Tibial artery (tissue), 4 donors: Measurements from ENCODE around the gene SIGLEC14.

Source experiments
- DNase-seq, 2 donors: peaks; one replicate each; pipeline ENCODE4 v3.0.0-alpha.2; 2019
- H3K27ac ChIP-seq, 2 donors: fragments of 200-600 bp; sonication (generic) in 1 of 2; 1 replicate in 1 of 2; 2 replicates in 1 of 2; pipeline ENCODE4 v1.5.1; 2018 to 2019; ENCODE audit warnings: mild to moderate bottlenecking in 1 of 2
- H3K27me3 ChIP-seq, 2 donors: fragments of 200-600 bp; sonication (generic) in 1 of 2; one replicate each; pipeline versions ENCODE4 v1.5.1 to v1.6.0; 2016 to 2019
- H3K36me3 ChIP-seq, 3 donors: fragments of 200-600 bp; sonication (generic) in 2 of 3; one replicate each; pipeline ENCODE4 v1.5.1; 2016 to 2019; ENCODE audit warnings: mild to moderate bottlenecking in 2 of 3
- H3K4me1 ChIP-seq, 4 donors: fragments of 200-600 bp; sonication (generic) in 2 of 4; 1 replicate in 3 of 4; 2 replicates in 1 of 4; pipeline ENCODE4 v1.5.1; 2016 to 2019
- H3K4me3 ChIP-seq, 2 donors: fragments of 200-600 bp; sonication (generic) in 1 of 2; 1 replicate in 1 of 2; 2 replicates in 1 of 2; pipeline ENCODE4 v1.5.1; 2018 to 2019; ENCODE audit warnings: mild to moderate bottlenecking in 2 of 2
- H3K9me3 ChIP-seq, 3 donors: fragments of 200-600 bp; sonication (generic) in 1 of 3; one replicate each; pipeline ENCODE4 v1.5.1; 2016 to 2019
- intact Hi-C: fragments of 100-400 bp; cut with DNase I; formaldehyde crosslinking; loops from one replicate; pipeline ENCODE4 v1.15.0; 2023; ENCODE audit warnings: low total_unique reads
- TF ChIP-seq, protein P1 (sequence below), 2 experiments: fragments of 200-600 bp in 1 of 2; fragments of 450-650 bp in 1 of 2; IDR thresholded peaks; one replicate each; pipeline ENCODE4 v1.5.1; 2017 to 2019; ENCODE audit warnings: antibody characterized with exemption in 2 of 2, mild to moderate bottlenecking in 1 of 2, moderate library complexity in 1 of 2

SIGLEC14 gene

GRCh38 chr19:51664997-51665396 is 18.4 kb upstream of the SIGLEC14 start:
- H3K4me1 ChIP-seq: no peaks in the 10 kb centered on the region
- TF ChIP-seq, protein P1, sequence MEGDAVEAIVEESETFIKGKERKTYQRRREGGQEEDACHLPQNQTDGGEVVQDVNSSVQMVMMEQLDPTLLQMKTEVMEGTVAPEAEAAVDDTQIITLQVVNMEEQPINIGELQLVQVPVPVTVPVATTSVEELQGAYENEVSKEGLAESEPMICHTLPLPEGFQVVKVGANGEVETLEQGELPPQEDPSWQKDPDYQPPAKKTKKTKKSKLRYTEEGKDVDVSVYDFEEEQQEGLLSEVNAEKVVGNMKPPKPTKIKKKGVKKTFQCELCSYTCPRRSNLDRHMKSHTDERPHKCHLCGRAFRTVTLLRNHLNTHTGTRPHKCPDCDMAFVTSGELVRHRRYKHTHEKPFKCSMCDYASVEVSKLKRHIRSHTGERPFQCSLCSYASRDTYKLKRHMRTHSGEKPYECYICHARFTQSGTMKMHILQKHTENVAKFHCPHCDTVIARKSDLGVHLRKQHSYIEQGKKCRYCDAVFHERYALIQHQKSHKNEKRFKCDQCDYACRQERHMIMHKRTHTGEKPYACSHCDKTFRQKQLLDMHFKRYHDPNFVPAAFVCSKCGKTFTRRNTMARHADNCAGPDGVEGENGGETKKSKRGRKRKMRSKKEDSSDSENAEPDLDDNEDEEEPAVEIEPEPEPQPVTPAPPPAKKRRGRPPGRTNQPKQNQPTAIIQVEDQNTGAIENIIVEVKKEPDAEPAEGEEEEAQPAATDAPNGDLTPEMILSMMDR (IDR thresholded peaks at IDR 0.05): no peak
- H3K27me3 ChIP-seq: peaks cover 0 to 35% of the 10 kb centered on the region in 2 donors
- H3K27ac ChIP-seq: no peak overlapping the region
- intact Hi-C loops: no loop called here
- no peak for DNase-seq
- H3K9me3 ChIP-seq: no peaks in the 10 kb centered on the region
- H3K4me3 ChIP-seq: no peak overlapping the region
- H3K36me3 ChIP-seq: no peaks in the 10 kb centered on the region

DNA sequence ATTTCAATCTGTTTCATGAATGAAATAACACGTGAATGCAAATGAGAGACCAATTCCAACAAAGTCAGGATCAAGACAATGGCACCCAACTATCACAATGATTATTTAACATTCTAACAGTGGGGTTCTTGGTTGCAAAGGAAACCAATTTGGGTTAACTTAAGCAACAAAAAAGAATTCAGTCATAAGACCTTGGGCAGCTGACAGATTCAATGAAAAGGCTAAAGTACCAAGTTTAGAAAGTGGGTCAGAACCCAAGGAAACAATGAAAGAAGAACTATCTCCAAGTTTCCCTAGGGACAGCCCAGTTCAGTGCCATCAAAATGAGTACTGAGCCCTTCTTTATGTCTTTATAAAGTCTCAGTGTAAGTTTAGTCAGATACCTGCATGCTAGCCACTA is 17.5 kb upstream of the SIGLEC14 start:
- intact Hi-C loops: no loop called here
- no peak overlapping the region for H3K4me3 ChIP-seq
- H3K4me1 ChIP-seq: no peaks in the 10 kb centered on the region
- TF ChIP-seq, protein P1 (IDR thresholded peaks at IDR 0.05): no peak
- peaks cover 0 to 35% of the 10 kb centered on the region in 2 donors for H3K27me3 ChIP-seq
- DNase-seq: no peak
- no peak overlapping the region for H3K27ac ChIP-seq
- no peaks in the 10 kb centered on the region for H3K9me3 ChIP-seq
- H3K36me3 ChIP-seq: no peaks in the 10 kb centered on the region

- H3K27ac ChIP-seq: no peak overlapping the region
- H3K9me3 ChIP-seq: no peaks in the 10 kb centered on the region
- peaks cover 0 to 35% of the 10 kb centered on the region in 2 donors for H3K27me3 ChIP-seq
- TF ChIP-seq, protein P1 (IDR thresholded peaks at IDR 0.05): no peak
- no peaks in the 10 kb centered on the region for H3K36me3 ChIP-seq
- H3K4me1 ChIP-seq: no peaks in the 10 kb centered on the region
- no peak for DNase-seq
- intact Hi-C loops: no loop called here
- no peak overlapping the region for H3K4me3 ChIP-seq
These were observed 17.0 kb upstream of the SIGLEC14 start for GRCh38 chr19:51663650-51664049.

DNA sequence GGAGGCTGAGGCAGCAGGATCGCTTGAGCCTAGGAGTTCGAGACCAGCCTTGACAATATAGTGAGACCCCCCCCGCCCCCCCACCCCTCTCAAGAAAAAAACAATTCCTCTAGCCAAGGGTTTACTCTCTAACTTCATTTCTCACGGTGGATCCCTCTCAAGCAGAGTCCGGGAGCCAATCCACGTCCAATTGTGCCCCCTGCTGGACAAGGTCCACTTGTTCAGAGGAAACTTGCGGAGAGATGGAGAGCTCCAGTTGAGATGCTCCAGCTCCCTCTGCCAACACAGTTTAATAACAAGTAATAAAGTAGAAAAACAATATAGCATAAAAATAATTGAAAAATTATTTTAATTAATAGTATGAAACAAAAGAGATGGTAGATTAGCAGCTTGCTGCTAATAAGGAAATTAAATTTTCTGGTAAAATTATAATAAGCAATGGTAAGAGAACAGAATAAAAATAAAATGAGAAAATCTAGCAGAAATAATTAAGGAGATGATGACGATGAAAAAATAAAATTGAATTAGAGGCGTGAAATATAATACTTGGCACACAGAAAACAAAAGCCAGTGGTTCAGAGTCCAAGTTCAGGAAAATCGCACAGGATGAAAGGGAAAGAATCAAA is 14.5 kb upstream of the SIGLEC14 start:
- H3K36me3 ChIP-seq: no peaks in the 10 kb centered on the region
- H3K9me3 ChIP-seq: no peaks in the 10 kb centered on the region
- intact Hi-C loops: no loop called here
- peak in 1 of 2 donors; percentile 68 for DNase-seq
- H3K27ac ChIP-seq: no peak overlapping the region
- H3K4me3 ChIP-seq: no peak overlapping the region
- TF ChIP-seq, protein P1 (IDR thresholded peaks at IDR 0.05): peak; percentile 34 to 37
- H3K27me3 ChIP-seq: peaks cover 0 to 33% of the 10 kb centered on the region in 2 donors
- H3K4me1 ChIP-seq: peaks cover 0 to 6% (median 2%) of the 10 kb centered on the region in 4 donors

DNA sequence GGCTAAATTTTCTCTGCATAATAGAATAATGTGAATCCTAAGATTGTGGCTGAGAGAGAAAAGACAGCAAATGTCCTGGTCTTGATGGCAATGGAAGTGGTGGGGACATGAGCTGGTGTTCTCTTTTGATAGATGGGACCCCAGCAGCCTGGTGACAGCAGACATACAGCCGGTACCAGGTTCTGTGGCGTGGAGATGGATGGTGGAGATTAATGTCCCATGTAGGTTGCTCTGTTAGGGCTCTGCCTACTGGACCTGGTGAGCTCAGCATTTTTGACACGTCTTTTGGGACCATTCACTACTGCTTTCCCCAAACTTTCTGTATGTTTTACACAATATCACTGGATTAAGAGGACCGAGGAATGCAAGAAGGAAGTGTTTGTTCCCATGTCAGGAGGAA is 8.2 kb upstream of the SIGLEC14 start:
- TF ChIP-seq, protein P1 (IDR thresholded peaks at IDR 0.05): no peak
- Histone ChIP-seq H3K27ac (no peak overlapping the region), H3K36me3 (no peaks in the 10 kb centered on the region), H3K9me3 (no peaks in the 10 kb centered on the region), H3K27me3 (peaks cover 0 to 3% of the 10 kb centered on the region in 2 donors), H3K4me1 (peaks cover 0 to 6% (median 2%) of the 10 kb centered on the region in 4 donors), H3K4me3 (no peak overlapping the region)
- intact Hi-C loops: loop anchor here (10.0 kb wide), 1 partner anchor 180 kb away; the partner anchor contains the start of gene CEACAM18
- DNase-seq: no peak
